GM12878 (cell line): ENCODE measurements around the gene CES4A. TPM values are rescaled to one million over a fixed set of nuclear protein-coding genes. Genes with fewer than 3 reads are reported as not detected.

Experiments
- CREM ChIP-seq: IDR thresholded peaks from 2 replicates; pipeline ENCODE4 v1.6.1; 2014; ENCODE audit warnings: antibody characterized with exemption, low read depth
- EP300 ChIP-seq, 2 experiments: fragments of 150-350 bp in 1 of 2; IDR thresholded peaks; 2 replicates each; pipeline ENCODE4 v1.6.1; 2011 to 2012; ENCODE audit warnings: low read depth in 2 of 2, low read length in 2 of 2, borderline replicate concordance in 1 of 2, improper control_type of control experiment in 1 of 2, inconsistent platforms in 1 of 2; ENCODE audit not compliant: control insufficient read depth in 1 of 2
- KDM1A ChIP-seq: fragments of 200-600 bp; sonication (generic); IDR thresholded peaks from 2 replicates; pipeline ENCODE4 v1.6.1; 2016; ENCODE audit warnings: borderline replicate concordance
- TCF7 ChIP-seq: IDR thresholded peaks from 2 replicates; pipeline ENCODE4 v1.6.1; 2014; ENCODE audit warnings: antibody characterized with exemption, borderline replicate concordance
- ZNF207 ChIP-seq: fragments of 450-650 bp; IDR thresholded peaks from 2 replicates; pipeline ENCODE4 v1.6.1; 2014; ENCODE audit warnings: antibody characterized with exemption, mild to moderate bottlenecking, borderline replicate concordance
- polyA plus RNA-seq, 11 experiments: library from polyadenylated mRNA; depleted of rRNA in 4 of 11; unstranded in 6 of 11; stranded (reverse) in 5 of 11; fragments of >200 nt; fragmentation: Nextera tagmentation in 4 of 11; fragmentation: Illumina TruSeq in 1 of 11; extraction: Ambion mirVana in 4 of 11; extraction: Trizol in 1 of 11; gene quantifications; 1 replicate in 1 of 11; 2 replicates in 10 of 11; pipeline versions ENCODE4 v1.2.1 to v1.2.3, GENCODE V29; 2011 to 2016; ENCODE audit warnings: inconsistent platforms in 2 of 11, missing spikeins in 2 of 11, low read depth in 1 of 11
- total RNA-seq, 4 experiments: library from RNA; depleted of rRNA in 3 of 4; stranded (reverse); fragments of >200 nt in 3 of 4; fragmentation: Illumina TruSeq in 1 of 4; extraction: Trizol in 1 of 4; gene quantifications; 2 replicates each; pipeline versions ENCODE4 v1.2.1 to v1.2.3, GENCODE V29; 2013 to 2021
- TF ChIP-seq, protein P1 (sequence below): fragments of 450-650 bp; formaldehyde crosslinking; IDR thresholded peaks from 2 replicates; pipeline ENCODE4 v1.4.0; 2020; ENCODE audit warnings: mild to moderate bottlenecking, moderate library complexity
- TF ChIP-seq, protein P2 (sequence below): fragments of 450-650 bp; IDR thresholded peaks from 2 replicates; pipeline ENCODE4 v1.6.1; 2016; ENCODE audit warnings: mild to moderate bottlenecking
- TF ChIP-seq, protein P3 (sequence below): fragments of 450-650 bp; IDR thresholded peaks from 2 replicates; pipeline ENCODE4 v1.6.1; 2017; ENCODE audit warnings: mild to moderate bottlenecking, moderate library complexity

Gene CES4A
- total and polyA plus RNA-seq, 10 of the 15 experiments (the other 5 are each of a cell fraction or from before 2014, with no cell fraction given), result 0.05 to 5.0 (median 2.1) TPM

DNA sequence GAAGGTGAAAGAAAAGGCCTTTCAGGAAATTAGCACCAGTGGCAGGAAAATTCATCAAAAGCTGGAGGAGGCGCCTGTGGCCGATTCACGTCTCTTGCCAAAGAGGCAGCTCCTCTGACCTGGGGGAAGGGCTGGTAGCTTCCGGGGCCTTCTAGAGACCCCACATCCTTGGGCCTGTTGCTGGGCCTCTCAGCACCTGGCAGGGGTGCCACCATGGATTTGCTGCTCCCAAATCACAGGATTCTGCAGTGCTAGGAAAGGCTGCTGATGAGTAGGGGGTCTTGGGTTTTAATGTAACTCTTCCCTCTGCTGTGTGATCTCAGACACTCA is 29.0 kb downstream of the CES4A start (continued):
- TF ChIP-seq, protein P1, sequence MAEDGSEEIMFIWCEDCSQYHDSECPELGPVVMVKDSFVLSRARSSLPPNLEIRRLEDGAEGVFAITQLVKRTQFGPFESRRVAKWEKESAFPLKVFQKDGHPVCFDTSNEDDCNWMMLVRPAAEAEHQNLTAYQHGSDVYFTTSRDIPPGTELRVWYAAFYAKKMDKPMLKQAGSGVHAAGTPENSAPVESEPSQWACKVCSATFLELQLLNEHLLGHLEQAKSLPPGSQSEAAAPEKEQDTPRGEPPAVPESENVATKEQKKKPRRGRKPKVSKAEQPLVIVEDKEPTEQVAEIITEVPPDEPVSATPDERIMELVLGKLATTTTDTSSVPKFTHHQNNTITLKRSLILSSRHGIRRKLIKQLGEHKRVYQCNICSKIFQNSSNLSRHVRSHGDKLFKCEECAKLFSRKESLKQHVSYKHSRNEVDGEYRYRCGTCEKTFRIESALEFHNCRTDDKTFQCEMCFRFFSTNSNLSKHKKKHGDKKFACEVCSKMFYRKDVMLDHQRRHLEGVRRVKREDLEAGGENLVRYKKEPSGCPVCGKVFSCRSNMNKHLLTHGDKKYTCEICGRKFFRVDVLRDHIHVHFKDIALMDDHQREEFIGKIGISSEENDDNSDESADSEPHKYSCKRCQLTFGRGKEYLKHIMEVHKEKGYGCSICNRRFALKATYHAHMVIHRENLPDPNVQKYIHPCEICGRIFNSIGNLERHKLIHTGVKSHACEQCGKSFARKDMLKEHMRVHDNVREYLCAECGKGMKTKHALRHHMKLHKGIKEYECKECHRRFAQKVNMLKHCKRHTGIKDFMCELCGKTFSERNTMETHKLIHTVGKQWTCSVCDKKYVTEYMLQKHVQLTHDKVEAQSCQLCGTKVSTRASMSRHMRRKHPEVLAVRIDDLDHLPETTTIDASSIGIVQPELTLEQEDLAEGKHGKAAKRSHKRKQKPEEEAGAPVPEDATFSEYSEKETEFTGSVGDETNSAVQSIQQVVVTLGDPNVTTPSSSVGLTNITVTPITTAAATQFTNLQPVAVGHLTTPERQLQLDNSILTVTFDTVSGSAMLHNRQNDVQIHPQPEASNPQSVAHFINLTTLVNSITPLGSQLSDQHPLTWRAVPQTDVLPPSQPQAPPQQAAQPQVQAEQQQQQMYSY (CRISPR knock-in tag), result no peak
- TF ChIP-seq KDM1A (no peak), EP300 (IDR thresholded peaks at IDR 0.05; ENCODE audit: borderline replicate concordance in 1 of 2, control insufficient read depth in 1 of 2, low read depth in 2 of 2, low read length in 2 of 2) (no peak), CREM (no peak), ZNF207 (no peak), TCF7 (no peak)
- TF ChIP-seq, protein P2, sequence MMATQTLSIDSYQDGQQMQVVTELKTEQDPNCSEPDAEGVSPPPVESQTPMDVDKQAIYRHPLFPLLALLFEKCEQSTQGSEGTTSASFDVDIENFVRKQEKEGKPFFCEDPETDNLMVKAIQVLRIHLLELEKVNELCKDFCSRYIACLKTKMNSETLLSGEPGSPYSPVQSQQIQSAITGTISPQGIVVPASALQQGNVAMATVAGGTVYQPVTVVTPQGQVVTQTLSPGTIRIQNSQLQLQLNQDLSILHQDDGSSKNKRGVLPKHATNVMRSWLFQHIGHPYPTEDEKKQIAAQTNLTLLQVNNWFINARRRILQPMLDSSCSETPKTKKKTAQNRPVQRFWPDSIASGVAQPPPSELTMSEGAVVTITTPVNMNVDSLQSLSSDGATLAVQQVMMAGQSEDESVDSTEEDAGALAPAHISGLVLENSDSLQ, result no peak
- TF ChIP-seq, protein P3, sequence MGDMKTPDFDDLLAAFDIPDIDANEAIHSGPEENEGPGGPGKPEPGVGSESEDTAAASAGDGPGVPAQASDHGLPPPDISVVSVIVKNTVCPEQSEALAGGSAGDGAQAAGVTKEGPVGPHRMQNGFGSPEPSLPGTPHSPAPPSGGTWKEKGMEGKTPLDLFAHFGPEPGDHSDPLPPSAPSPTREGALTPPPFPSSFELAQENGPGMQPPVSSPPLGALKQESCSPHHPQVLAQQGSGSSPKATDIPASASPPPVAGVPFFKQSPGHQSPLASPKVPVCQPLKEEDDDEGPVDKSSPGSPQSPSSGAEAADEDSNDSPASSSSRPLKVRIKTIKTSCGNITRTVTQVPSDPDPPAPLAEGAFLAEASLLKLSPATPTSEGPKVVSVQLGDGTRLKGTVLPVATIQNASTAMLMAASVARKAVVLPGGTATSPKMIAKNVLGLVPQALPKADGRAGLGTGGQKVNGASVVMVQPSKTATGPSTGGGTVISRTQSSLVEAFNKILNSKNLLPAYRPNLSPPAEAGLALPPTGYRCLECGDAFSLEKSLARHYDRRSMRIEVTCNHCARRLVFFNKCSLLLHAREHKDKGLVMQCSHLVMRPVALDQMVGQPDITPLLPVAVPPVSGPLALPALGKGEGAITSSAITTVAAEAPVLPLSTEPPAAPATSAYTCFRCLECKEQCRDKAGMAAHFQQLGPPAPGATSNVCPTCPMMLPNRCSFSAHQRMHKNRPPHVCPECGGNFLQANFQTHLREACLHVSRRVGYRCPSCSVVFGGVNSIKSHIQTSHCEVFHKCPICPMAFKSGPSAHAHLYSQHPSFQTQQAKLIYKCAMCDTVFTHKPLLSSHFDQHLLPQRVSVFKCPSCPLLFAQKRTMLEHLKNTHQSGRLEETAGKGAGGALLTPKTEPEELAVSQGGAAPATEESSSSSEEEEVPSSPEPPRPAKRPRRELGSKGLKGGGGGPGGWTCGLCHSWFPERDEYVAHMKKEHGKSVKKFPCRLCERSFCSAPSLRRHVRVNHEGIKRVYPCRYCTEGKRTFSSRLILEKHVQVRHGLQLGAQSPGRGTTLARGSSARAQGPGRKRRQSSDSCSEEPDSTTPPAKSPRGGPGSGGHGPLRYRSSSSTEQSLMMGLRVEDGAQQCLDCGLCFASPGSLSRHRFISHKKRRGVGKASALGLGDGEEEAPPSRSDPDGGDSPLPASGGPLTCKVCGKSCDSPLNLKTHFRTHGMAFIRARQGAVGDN, result no peak
- TF ChIP-seq, all 136 proteins: peak for 0
